ENCODE measurements around the gene NUP54.

DNA sequence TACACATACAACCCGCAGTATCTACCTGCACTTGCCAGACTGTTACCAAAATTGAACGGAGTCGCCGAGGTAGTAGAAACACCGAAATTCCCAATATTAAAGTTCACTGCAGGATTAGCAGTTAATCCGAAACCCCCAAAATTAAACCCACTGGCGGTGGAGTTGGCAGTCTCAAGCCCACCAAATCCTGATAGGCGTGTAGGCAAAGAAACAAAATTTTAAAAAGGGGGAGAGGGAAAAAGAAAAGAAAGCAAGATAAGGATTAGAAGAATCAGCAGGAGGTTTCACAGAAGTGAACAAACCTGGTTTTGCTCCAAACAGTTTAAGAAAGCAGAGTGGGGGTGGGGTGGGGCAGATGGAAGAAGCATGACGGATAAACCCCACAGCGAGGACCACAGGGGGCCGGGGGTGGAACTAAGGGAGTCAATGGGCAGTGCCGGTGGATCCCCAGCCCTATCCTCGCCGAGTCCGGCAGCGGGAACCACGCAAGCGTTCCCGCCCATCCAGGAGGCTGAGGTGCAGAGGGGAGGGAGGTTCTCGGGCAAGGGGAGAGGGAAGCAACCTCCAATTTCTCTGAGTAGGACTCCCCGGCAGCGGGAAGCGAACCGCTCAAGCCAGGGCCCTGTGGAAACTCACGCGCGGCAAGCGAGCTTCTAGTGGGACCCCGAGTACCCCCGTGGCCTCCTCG, 599 bp downstream of the NUP54 start:
- TF ChIP-seq CTCF (IDR thresholded peaks at IDR 0.05) (no peak), POLR2A (IDR thresholded peaks at IDR 0.05) (no peak), POLR2AphosphoS5 (IDR thresholded peaks at IDR 0.05) (no peak)

Data from breast epithelium (tissue), 3 donors.